Mesodermal cell (in vitro differentiated cells): ENCODE data around the gene TNP2.

ENCODE experiments used
- H3K27ac ChIP-seq: 2 replicates; pipeline ENCODE4 v1.7.0; 2013; ENCODE audit warnings: mild to moderate bottlenecking, low read depth, low read length, moderate library complexity; ENCODE audit not compliant: severe bottlenecking
- H3K36me3 ChIP-seq: 2 replicates; pipeline ENCODE4 v1.7.1; 2013; ENCODE audit warnings: mild to moderate bottlenecking, low read length, moderate library complexity; ENCODE audit not compliant: control insufficient read depth, insufficient read depth
- H3K4me1 ChIP-seq: one replicate; pipeline ENCODE4 v1.7.1; 2013; ENCODE audit warnings: mild to moderate bottlenecking, low read length; ENCODE audit not compliant: insufficient read depth, control insufficient read depth, poor library complexity, severe bottlenecking
- H3K4me3 ChIP-seq: 2 replicates; pipeline ENCODE4 v1.7.0; 2013; ENCODE audit warnings: low read length, control low read depth, mild to moderate bottlenecking; ENCODE audit not compliant: insufficient read depth, poor library complexity, severe bottlenecking; ENCODE audit errors: extremely low read depth
- H3K9me3 ChIP-seq: 2 replicates; pipeline ENCODE4 v1.7.1; 2013; ENCODE audit warnings: mild to moderate bottlenecking, low read length, moderate library complexity; ENCODE audit not compliant: control insufficient read depth
- WGBS, 2 experiments: methylation state at CpG; one replicate each; pipeline ENCODE4 v1.1.5; 2013; ENCODE audit warnings: missing lambda C conversion rate in 2 of 2; ENCODE audit not compliant: insufficient coverage in 2 of 2; 5-methylcytosine and 5-hydroxymethylcytosine counted together

The TNP2 gene

DNA sequence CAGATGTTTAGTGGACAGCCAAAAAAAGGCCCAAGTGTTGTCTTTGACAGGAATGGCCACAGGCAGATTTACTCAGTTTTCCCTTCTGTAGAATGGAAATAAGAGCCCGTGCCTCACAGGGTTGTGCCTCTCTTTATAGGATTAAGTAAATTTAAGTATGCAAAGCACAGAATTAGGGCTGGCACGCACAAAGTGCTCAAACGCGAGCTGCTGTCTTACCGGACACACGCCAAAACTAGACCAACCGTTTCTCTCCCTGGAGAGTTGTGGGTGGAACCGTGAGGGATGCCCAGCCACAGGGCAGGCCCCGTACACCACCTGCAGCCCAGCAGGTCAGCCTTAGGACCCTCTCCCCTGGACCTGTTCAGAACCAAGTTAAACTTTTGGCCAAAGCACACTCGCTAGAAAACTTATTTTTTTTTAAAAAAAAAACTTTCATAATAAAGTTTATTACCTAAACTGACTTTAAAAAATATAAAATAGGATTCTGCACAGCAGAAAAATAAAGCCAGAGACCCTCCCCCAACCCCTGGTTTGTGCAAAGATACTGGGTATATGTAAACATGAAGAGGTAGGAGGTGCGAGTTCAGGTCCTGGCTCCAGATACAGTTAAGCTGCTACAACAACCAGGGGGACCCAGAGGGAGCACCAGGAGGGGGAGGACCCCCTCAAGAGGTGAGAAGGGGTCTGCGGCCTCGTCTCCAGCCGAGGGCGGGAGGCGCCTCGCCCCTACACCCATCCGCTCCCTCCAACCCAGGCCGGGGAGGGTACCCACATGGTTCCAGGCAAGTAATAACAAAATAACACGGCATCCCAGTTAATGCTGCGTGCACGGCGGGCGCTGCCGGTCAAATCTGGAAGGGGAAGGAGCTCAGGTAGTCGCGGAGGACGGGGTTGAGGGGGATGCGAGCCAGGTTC, 14.9 kb downstream of the TNP2 start:
- WGBS, 2 experiments = 36 to 51% methylated on average over 16 to 19 of the region's 29 CpGs
- H3K4me1 ChIP-seq = peaks cover 12% of the 10 kb centered on the region
- peaks cover 10% of the 10 kb centered on the region for H3K36me3 ChIP-seq
- H3K27ac ChIP-seq = no peak overlapping the region
- H3K4me3 ChIP-seq = peak overlapping the region; percentile 70
- no peaks in the 10 kb centered on the region for H3K9me3 ChIP-seq

GRCh38 chr16:11253009-11253994, 15.8 kb downstream of the TNP2 start:
- Histone ChIP-seq H3K4me1 (peaks cover 12% of the 10 kb centered on the region), H3K4me3 (peak overlapping the region; percentile 70), H3K36me3 (peaks cover 10% of the 10 kb centered on the region), H3K27ac (no peak overlapping the region), H3K9me3 (no peaks in the 10 kb centered on the region)
- 68 to 88% methylated on average over 1 to 4 of the region's 5 CpGs for WGBS, 2 experiments

- Histone ChIP-seq H3K27ac (no peak overlapping the region), H3K9me3 (no peaks in the 10 kb centered on the region), H3K4me3 (no peak overlapping the region), H3K36me3 (peaks cover 10% of the 10 kb centered on the region), H3K4me1 (peaks cover 12% of the 10 kb centered on the region)
- WGBS, 2 experiments = 85 to 91% methylated on average over 7 of the region's 8 CpGs
Measured at GRCh38 chr16:11252482-11252931, 16.6 kb downstream of the TNP2 start.

DNA sequence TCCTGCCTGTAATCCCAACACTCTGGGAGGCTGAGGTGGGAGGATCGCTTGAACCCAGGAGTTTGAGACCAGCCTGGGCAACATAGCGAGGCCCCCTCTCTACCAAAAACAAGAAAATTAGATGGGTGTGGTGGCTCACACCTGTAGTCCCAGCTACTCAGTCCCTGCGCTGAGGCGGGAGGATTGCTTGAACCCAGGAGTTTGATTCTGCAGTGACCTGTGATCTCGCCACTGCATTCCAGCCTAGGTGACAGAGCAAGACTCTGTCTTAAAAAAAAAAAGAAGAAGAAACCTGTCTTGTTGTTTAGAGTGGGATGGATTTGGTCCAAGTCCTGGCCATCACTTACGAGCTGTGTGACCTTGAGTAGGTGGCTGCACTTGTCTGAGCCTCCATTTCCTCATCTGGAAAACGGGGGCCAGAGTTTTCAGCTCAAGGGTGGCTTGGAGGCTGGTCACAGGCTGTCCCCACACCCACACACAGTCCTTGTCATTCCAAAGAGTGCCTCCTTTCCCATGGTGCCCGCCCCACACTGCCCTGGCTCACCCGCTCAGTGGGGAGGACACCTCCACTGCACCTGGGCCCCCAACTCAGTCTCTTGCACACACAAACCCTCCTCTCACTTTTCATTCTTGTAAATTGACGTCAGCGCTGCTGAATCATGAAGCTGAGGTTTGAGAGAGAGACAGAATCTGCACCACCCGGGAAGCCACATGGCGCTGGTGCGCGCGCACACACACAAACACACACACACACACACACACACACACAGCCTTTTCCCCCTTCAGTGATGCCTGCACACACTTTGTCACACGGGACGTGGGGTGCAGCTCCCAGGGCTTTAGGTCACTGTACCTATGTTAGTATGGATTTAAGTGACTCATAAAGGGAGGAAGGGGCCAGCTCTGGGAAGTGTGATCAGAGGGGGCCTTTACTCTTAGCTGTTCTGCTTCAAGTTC, 17.3 kb downstream of the TNP2 start:
- H3K4me1 ChIP-seq = peaks cover 8% of the 10 kb centered on the region
- H3K4me3 ChIP-seq = no peak overlapping the region
- 87 to 95% methylated on average over 8 of the region's 18 CpGs for WGBS, 2 experiments
- peaks cover 10% of the 10 kb centered on the region for H3K36me3 ChIP-seq
- no peak overlapping the region for H3K27ac ChIP-seq
- no peaks in the 10 kb centered on the region for H3K9me3 ChIP-seq

- no peak overlapping the region for H3K4me3 ChIP-seq
- H3K9me3 ChIP-seq = no peaks in the 10 kb centered on the region
- H3K27ac ChIP-seq = no peak overlapping the region
- H3K36me3 ChIP-seq = peaks cover 10% of the 10 kb centered on the region
- 95% methylated on average over 4 to 8 of the region's 10 CpGs for WGBS, 2 experiments
- peaks cover 8% of the 10 kb centered on the region for H3K4me1 ChIP-seq
Measured at GRCh38 chr16:11250786-11251524, 18.2 kb downstream of the TNP2 start.

- Histone ChIP-seq H3K27ac (no peak overlapping the region), H3K4me1 (peaks cover 8% of the 10 kb centered on the region), H3K36me3 (peaks cover 10% of the 10 kb centered on the region), H3K4me3 (no peak overlapping the region), H3K9me3 (no peaks in the 10 kb centered on the region)
- 83 to 89% methylated on average over 14 to 15 of the region's 16 CpGs for WGBS, 2 experiments
Measured at GRCh38 chr16:11250091-11250785, 18.9 kb downstream of the TNP2 start.

- Histone ChIP-seq H3K36me3 (peaks cover 8% of the 10 kb centered on the region), H3K4me3 (no peak overlapping the region), H3K4me1 (peaks cover 8% of the 10 kb centered on the region), H3K27ac (no peak overlapping the region), H3K9me3 (no peaks in the 10 kb centered on the region)
- WGBS, 2 experiments = 96 to 97% methylated on average over 61 to 63 of the region's 63 CpGs
Measured at GRCh38 chr16:11249233-11250061, 19.7 kb downstream of the TNP2 start.

- H3K9me3 ChIP-seq = no peaks in the 10 kb centered on the region
Measured at GRCh38 chr16:11248133-11248532, 21.0 kb downstream of the TNP2 start.

More at GRCh38 chr16:11248133-11248532, 21.0 kb downstream of the TNP2 start:
- Histone ChIP-seq H3K27ac (no peak overlapping the region), H3K4me3 (no peak overlapping the region), H3K4me1 (peaks cover under 1% of the 10 kb centered on the region), H3K36me3 (peaks cover 6% of the 10 kb centered on the region)
- WGBS, 2 experiments = 97 to 98% methylated on average over 7 to 8 of the region's 8 CpGs
